ENCODE results near the gene GUCA1C.

DNA sequence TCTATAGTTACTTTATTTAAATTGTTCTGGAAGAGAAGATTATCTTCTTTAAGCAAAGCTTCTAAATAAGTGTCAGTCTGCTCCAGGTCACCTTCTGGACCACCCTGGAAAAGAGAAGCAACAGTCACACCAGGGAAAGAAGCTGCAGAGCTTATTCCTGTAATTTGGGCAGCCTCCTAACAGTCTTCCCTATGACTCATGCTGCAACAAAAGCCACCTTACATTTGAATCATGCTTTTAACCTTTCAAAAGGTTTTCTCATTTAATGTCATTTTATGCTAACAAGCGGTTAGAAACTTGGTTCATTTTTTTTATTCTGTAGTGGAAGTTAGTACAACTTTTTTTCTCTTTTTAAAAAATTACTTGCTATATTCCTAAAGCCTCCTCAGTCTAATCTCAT, 5.3 kb upstream of the GUCA1C start:
- TF ChIP-seq, protein P1, sequence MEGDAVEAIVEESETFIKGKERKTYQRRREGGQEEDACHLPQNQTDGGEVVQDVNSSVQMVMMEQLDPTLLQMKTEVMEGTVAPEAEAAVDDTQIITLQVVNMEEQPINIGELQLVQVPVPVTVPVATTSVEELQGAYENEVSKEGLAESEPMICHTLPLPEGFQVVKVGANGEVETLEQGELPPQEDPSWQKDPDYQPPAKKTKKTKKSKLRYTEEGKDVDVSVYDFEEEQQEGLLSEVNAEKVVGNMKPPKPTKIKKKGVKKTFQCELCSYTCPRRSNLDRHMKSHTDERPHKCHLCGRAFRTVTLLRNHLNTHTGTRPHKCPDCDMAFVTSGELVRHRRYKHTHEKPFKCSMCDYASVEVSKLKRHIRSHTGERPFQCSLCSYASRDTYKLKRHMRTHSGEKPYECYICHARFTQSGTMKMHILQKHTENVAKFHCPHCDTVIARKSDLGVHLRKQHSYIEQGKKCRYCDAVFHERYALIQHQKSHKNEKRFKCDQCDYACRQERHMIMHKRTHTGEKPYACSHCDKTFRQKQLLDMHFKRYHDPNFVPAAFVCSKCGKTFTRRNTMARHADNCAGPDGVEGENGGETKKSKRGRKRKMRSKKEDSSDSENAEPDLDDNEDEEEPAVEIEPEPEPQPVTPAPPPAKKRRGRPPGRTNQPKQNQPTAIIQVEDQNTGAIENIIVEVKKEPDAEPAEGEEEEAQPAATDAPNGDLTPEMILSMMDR (IDR thresholded peaks at IDR 0.05): no peak
- TF ChIP-seq POLR2A (IDR thresholded peaks at IDR 0.05): no peak
- no peak for TF ChIP-seq POLR2AphosphoS5 (IDR thresholded peaks at IDR 0.05)

Measured in prostate gland (tissue), 2 donors.